ENCODE data around the gene LDLRAP1.

LDLRAP1 gene

GRCh38 chr1:25569597-25570396 is 26.4 kb downstream of the LDLRAP1 start:
- Histone ChIP-seq H3K9me3 (ENCODE audit: control insufficient read depth in 2 of 2, low read length in 2 of 2) (no peaks in the 10 kb centered on the region), H3K9ac (ENCODE audit: low read length in 2 of 2) (no peak overlapping the region), H3K4me3 (ENCODE audit: low read length in 2 of 2) (no peak overlapping the region), H3K27ac (ENCODE audit: low read length) (no peak overlapping the region), H3K4me1 (ENCODE audit: control insufficient read depth, insufficient read depth, low read length) (peaks cover 53% of the 10 kb centered on the region), H3K27me3 (ENCODE audit: control insufficient read depth in 1 of 2, insufficient read depth in 2 of 2, low read length in 2 of 2) (peaks cover 2 to 6% of the 10 kb centered on the region in 2 donors), H3K36me3 (ENCODE audit: control insufficient read depth in 2 of 2, insufficient read depth in 2 of 2, low read length in 2 of 2) (peaks cover 0 to 2% of the 10 kb centered on the region in 2 donors)

GRCh38 chr1:25570798-25571521 is 27.6 kb downstream of the LDLRAP1 start:
- Histone ChIP-seq H3K27me3 (ENCODE audit: control insufficient read depth in 1 of 2, insufficient read depth in 2 of 2, low read length in 2 of 2) (peaks cover 2 to 6% of the 10 kb centered on the region in 2 donors), H3K9ac (ENCODE audit: low read length in 2 of 2) (no peak overlapping the region), H3K36me3 (ENCODE audit: control insufficient read depth in 2 of 2, insufficient read depth in 2 of 2, low read length in 2 of 2) (no peaks in the 10 kb centered on the region), H3K27ac (ENCODE audit: low read length) (no peak overlapping the region), H3K9me3 (ENCODE audit: control insufficient read depth in 2 of 2, low read length in 2 of 2) (no peaks in the 10 kb centered on the region), H3K4me1 (ENCODE audit: control insufficient read depth, insufficient read depth, low read length) (peaks cover 43% of the 10 kb centered on the region), H3K4me3 (ENCODE audit: low read length in 2 of 2) (no peak overlapping the region)

- Histone ChIP-seq H3K27me3 (ENCODE audit: control insufficient read depth in 1 of 2, insufficient read depth in 2 of 2, low read length in 2 of 2) (peaks cover 2 to 6% of the 10 kb centered on the region in 2 donors), H3K9ac (ENCODE audit: low read length in 2 of 2) (no peak overlapping the region), H3K9me3 (ENCODE audit: control insufficient read depth in 2 of 2, low read length in 2 of 2) (no peaks in the 10 kb centered on the region), H3K36me3 (ENCODE audit: control insufficient read depth in 2 of 2, insufficient read depth in 2 of 2, low read length in 2 of 2) (no peaks in the 10 kb centered on the region), H3K27ac (ENCODE audit: low read length) (no peak overlapping the region), H3K4me1 (ENCODE audit: control insufficient read depth, insufficient read depth, low read length) (peaks cover 39% of the 10 kb centered on the region), H3K4me3 (ENCODE audit: low read length in 2 of 2) (no peak overlapping the region)
Measured at GRCh38 chr1:25571522-25571970, 28.1 kb downstream of the LDLRAP1 start.

GRCh38 chr1:25572107-25572506 is 28.7 kb downstream of the LDLRAP1 start:
- Histone ChIP-seq H3K4me1 (ENCODE audit: control insufficient read depth, insufficient read depth, low read length) (peaks cover 33% of the 10 kb centered on the region), H3K4me3 (ENCODE audit: low read length in 2 of 2) (no peak overlapping the region), H3K9me3 (ENCODE audit: control insufficient read depth in 2 of 2, low read length in 2 of 2) (no peaks in the 10 kb centered on the region), H3K36me3 (ENCODE audit: control insufficient read depth in 2 of 2, insufficient read depth in 2 of 2, low read length in 2 of 2) (no peaks in the 10 kb centered on the region), H3K9ac (ENCODE audit: low read length in 2 of 2) (no peak overlapping the region), H3K27ac (ENCODE audit: low read length) (no peak overlapping the region), H3K27me3 (ENCODE audit: control insufficient read depth in 1 of 2, insufficient read depth in 2 of 2, low read length in 2 of 2) (peaks cover 2 to 6% of the 10 kb centered on the region in 2 donors)

GRCh38 chr1:25572708-25573590 is 29.5 kb downstream of the LDLRAP1 start:
- H3K36me3 ChIP-seq (ENCODE audit: control insufficient read depth in 2 of 2, insufficient read depth in 2 of 2, low read length in 2 of 2), result no peaks in the 10 kb centered on the region
- H3K4me1 ChIP-seq (ENCODE audit: control insufficient read depth, insufficient read depth, low read length), result peaks cover 25% of the 10 kb centered on the region
- H3K9ac ChIP-seq (ENCODE audit: low read length in 2 of 2), result no peak overlapping the region
- H3K27me3 ChIP-seq (ENCODE audit: control insufficient read depth in 1 of 2, insufficient read depth in 2 of 2, low read length in 2 of 2), result peaks cover 2 to 6% of the 10 kb centered on the region in 2 donors
- H3K9me3 ChIP-seq (ENCODE audit: control insufficient read depth in 2 of 2, low read length in 2 of 2), result no peaks in the 10 kb centered on the region
- no peak overlapping the region for H3K27ac ChIP-seq (ENCODE audit: low read length)
- no peak overlapping the region for H3K4me3 ChIP-seq (ENCODE audit: low read length in 2 of 2)

- peaks cover 2 to 6% of the 10 kb centered on the region in 2 donors for H3K27me3 ChIP-seq (ENCODE audit: control insufficient read depth in 1 of 2, insufficient read depth in 2 of 2, low read length in 2 of 2)
- no peaks in the 10 kb centered on the region for H3K36me3 ChIP-seq (ENCODE audit: control insufficient read depth in 2 of 2, insufficient read depth in 2 of 2, low read length in 2 of 2)
- no peak overlapping the region for H3K4me3 ChIP-seq (ENCODE audit: low read length in 2 of 2)
- peaks cover 19% of the 10 kb centered on the region for H3K4me1 ChIP-seq (ENCODE audit: control insufficient read depth, insufficient read depth, low read length)
- H3K27ac ChIP-seq (ENCODE audit: low read length), result no peak overlapping the region
- H3K9me3 ChIP-seq (ENCODE audit: control insufficient read depth in 2 of 2, low read length in 2 of 2), result no peaks in the 10 kb centered on the region
- no peak overlapping the region for H3K9ac ChIP-seq (ENCODE audit: low read length in 2 of 2)
Measured at GRCh38 chr1:25573591-25573930, 30.2 kb downstream of the LDLRAP1 start.

- peaks cover 2 to 6% of the 10 kb centered on the region in 2 donors for H3K27me3 ChIP-seq (ENCODE audit: control insufficient read depth in 1 of 2, insufficient read depth in 2 of 2, low read length in 2 of 2)
- peaks cover 15% of the 10 kb centered on the region for H3K4me1 ChIP-seq (ENCODE audit: control insufficient read depth, insufficient read depth, low read length)
- H3K27ac ChIP-seq (ENCODE audit: low read length), result no peak overlapping the region
- no peaks in the 10 kb centered on the region for H3K9me3 ChIP-seq (ENCODE audit: control insufficient read depth in 2 of 2, low read length in 2 of 2)
- H3K36me3 ChIP-seq (ENCODE audit: control insufficient read depth in 2 of 2, insufficient read depth in 2 of 2, low read length in 2 of 2), result no peaks in the 10 kb centered on the region
- no peak overlapping the region for H3K9ac ChIP-seq (ENCODE audit: low read length in 2 of 2)
- H3K4me3 ChIP-seq (ENCODE audit: low read length in 2 of 2), result no peak overlapping the region
Measured at GRCh38 chr1:25573961-25574360, 30.6 kb downstream of the LDLRAP1 start.

- Histone ChIP-seq H3K4me1 (ENCODE audit: control insufficient read depth, insufficient read depth, low read length) (peaks cover 12% of the 10 kb centered on the region), H3K27ac (ENCODE audit: low read length) (no peak overlapping the region)
Measured at GRCh38 chr1:25575191-25575590, 31.8 kb downstream of the LDLRAP1 start.

GRCh38 chr1:25576459-25577133 is 33.2 kb downstream of the LDLRAP1 start:
- Histone ChIP-seq H3K4me3 (ENCODE audit: low read length in 2 of 2) (no peak overlapping the region), H3K27ac (ENCODE audit: low read length) (no peak overlapping the region), H3K36me3 (ENCODE audit: control insufficient read depth in 2 of 2, insufficient read depth in 2 of 2, low read length in 2 of 2) (no peaks in the 10 kb centered on the region), H3K27me3 (ENCODE audit: control insufficient read depth in 1 of 2, insufficient read depth in 2 of 2, low read length in 2 of 2) (peaks cover 2 to 6% of the 10 kb centered on the region in 2 donors), H3K9me3 (ENCODE audit: control insufficient read depth in 2 of 2, low read length in 2 of 2) (no peaks in the 10 kb centered on the region), H3K9ac (ENCODE audit: low read length in 2 of 2) (no peak overlapping the region), H3K4me1 (ENCODE audit: control insufficient read depth, insufficient read depth, low read length) (peaks cover 12% of the 10 kb centered on the region)

More at GRCh38 chr1:25575191-25575590, 31.8 kb downstream of the LDLRAP1 start:
- H3K9ac ChIP-seq (ENCODE audit: low read length in 2 of 2), result no peak overlapping the region
- no peaks in the 10 kb centered on the region for H3K9me3 ChIP-seq (ENCODE audit: control insufficient read depth in 2 of 2, low read length in 2 of 2)
- H3K4me3 ChIP-seq (ENCODE audit: low read length in 2 of 2), result no peak overlapping the region
- no peaks in the 10 kb centered on the region for H3K36me3 ChIP-seq (ENCODE audit: control insufficient read depth in 2 of 2, insufficient read depth in 2 of 2, low read length in 2 of 2)
- H3K27me3 ChIP-seq (ENCODE audit: control insufficient read depth in 1 of 2, insufficient read depth in 2 of 2, low read length in 2 of 2), result peaks cover 2 to 6% of the 10 kb centered on the region in 2 donors
